ENCODE results near the gene C16orf90.

GRCh38 chr16:3492356-3492755 lies 2.9 kb downstream of the C16orf90 start:
- TF ChIP-seq POLR2A (IDR thresholded peaks at IDR 0.05) = no peak
- TF ChIP-seq, protein P1, sequence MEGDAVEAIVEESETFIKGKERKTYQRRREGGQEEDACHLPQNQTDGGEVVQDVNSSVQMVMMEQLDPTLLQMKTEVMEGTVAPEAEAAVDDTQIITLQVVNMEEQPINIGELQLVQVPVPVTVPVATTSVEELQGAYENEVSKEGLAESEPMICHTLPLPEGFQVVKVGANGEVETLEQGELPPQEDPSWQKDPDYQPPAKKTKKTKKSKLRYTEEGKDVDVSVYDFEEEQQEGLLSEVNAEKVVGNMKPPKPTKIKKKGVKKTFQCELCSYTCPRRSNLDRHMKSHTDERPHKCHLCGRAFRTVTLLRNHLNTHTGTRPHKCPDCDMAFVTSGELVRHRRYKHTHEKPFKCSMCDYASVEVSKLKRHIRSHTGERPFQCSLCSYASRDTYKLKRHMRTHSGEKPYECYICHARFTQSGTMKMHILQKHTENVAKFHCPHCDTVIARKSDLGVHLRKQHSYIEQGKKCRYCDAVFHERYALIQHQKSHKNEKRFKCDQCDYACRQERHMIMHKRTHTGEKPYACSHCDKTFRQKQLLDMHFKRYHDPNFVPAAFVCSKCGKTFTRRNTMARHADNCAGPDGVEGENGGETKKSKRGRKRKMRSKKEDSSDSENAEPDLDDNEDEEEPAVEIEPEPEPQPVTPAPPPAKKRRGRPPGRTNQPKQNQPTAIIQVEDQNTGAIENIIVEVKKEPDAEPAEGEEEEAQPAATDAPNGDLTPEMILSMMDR (IDR thresholded peaks at IDR 0.05) = no peak

Data from right lobe of liver (tissue), 4 donors.